ENCODE results near the gene SYTL5. TPM values are rescaled to one million over a fixed set of nuclear protein-coding genes. Genes with fewer than 3 reads are reported as not detected.

SYTL5 gene
- total RNA-seq, 4 donors from 2014 or later = 0.15 to 0.79 (median 0.42) TPM; not detected in 1

DNA sequence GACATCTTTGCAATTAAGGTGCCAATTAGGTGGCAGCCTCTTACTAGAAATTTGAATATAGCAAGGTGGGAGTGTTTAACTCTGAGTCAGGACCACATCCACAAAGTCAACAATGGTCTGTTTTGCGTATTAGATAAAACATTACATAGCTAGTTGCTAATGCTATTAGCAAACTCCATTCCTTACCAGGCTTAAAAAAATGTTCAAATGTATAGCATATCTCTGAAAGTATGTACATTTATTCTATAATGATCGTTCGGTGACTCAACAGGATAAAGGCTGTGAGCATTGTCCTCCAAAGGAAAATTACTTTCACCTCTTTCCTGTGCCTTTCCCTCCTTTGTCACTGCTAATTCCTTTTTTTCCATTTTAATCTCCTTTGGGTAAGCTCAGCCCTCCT is 74.5 kb downstream of the SYTL5 start:
- no peak for DNase-seq (ENCODE audit: low spot score in 2 of 2)
- TF ChIP-seq POLR2A (IDR thresholded peaks at IDR 0.05) = no peak
- TF ChIP-seq, protein P1, sequence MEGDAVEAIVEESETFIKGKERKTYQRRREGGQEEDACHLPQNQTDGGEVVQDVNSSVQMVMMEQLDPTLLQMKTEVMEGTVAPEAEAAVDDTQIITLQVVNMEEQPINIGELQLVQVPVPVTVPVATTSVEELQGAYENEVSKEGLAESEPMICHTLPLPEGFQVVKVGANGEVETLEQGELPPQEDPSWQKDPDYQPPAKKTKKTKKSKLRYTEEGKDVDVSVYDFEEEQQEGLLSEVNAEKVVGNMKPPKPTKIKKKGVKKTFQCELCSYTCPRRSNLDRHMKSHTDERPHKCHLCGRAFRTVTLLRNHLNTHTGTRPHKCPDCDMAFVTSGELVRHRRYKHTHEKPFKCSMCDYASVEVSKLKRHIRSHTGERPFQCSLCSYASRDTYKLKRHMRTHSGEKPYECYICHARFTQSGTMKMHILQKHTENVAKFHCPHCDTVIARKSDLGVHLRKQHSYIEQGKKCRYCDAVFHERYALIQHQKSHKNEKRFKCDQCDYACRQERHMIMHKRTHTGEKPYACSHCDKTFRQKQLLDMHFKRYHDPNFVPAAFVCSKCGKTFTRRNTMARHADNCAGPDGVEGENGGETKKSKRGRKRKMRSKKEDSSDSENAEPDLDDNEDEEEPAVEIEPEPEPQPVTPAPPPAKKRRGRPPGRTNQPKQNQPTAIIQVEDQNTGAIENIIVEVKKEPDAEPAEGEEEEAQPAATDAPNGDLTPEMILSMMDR (IDR thresholded peaks at IDR 0.05) = no peak
- no peak overlapping the region for H3K4me3 ChIP-seq (ENCODE audit: low read depth, poor library complexity, severe bottlenecking)
- whole genome bisulfite sequencing, 2 donors = 87 to 88% methylated on average over 3 of the region's 3 CpGs
- intact Hi-C loops (cut with DNase I; ENCODE audit: low total_unique reads) = no loop called here

DNA sequence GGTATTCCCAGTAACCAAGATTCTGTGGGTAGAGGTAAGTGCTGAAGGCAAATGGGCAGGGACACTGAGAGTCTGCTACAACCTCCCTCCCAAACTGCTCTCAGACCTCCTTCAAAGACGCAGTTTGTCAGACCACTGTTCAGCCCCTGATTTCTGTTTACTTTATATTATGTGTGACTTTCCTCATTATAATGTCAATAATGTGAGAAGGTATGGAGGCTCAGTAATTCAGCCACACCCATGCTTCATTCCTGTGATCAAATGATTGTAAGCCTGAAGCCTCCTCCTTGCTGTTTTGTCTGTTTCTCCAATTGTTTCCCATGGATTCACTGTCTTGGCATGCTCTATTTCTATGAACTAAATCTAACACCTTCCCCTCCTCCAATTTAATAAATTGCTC is 75.6 kb downstream of the SYTL5 start:
- 0 to 71% methylated on average over 1 of the region's 1 CpG for WGBS, 2 donors

DNA sequence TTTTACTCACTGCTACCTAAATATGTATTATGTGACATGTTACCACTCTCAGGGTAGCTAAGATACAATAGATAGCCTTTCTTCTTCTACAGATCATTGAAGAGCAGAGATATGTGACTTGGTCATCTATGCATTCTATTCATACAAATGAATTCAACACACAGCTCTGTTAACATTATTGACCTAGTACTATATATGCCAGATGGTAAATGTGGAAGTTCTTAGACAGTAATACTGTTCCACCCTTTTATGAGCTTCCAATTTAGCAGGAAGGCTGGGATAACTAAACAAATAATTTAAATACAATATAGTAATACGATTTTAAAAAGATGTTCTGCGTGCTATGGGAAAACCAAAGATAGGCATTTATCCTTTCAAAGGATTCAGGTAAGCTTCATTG is 76.0 kb downstream of the SYTL5 start:
- no peak for DNase-seq (ENCODE audit: low spot score in 2 of 2)
- intact Hi-C loops (cut with DNase I; ENCODE audit: low total_unique reads) = no loop called here
- 87 to 100% methylated on average over 2 of the region's 2 CpGs for WGBS, 2 donors
- H3K4me3 ChIP-seq (ENCODE audit: low read depth, poor library complexity, severe bottlenecking) = no peak overlapping the region
- TF ChIP-seq POLR2A (IDR thresholded peaks at IDR 0.05) = no peak

More for the DNA sequence above, 75.6 kb downstream of the SYTL5 start:
- intact Hi-C loops (cut with DNase I; ENCODE audit: low total_unique reads) = no loop called here
- TF ChIP-seq POLR2A (IDR thresholded peaks at IDR 0.05) = no peak
- TF ChIP-seq, protein P1 (IDR thresholded peaks at IDR 0.05) = no peak
- H3K4me3 ChIP-seq (ENCODE audit: low read depth, poor library complexity, severe bottlenecking) = no peak overlapping the region
- no peak for DNase-seq (ENCODE audit: low spot score in 2 of 2)

DNA sequence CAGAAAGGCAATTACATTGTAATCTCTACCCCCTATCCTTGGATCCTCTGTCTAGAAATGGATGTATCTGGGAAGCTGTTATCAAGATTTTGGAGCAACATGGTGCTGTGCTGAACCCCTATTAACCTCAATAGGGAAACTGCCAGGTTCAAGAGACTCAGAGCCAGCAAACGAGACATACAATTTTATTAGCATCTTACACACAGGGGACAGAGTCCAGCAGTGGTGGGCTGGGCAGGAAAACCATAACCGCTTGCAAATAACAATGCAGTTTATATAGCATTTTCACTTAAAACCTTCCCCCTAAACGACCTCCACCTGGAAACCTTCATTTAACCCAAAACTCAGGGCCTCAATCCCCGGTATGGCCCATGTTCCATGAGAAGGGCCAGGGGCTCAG is 79.5 kb downstream of the SYTL5 start:
- TF ChIP-seq, protein P1 (IDR thresholded peaks at IDR 0.05) = no peak
- TF ChIP-seq POLR2A (IDR thresholded peaks at IDR 0.05) = no peak
- intact Hi-C loops (cut with DNase I; ENCODE audit: low total_unique reads) = no loop called here
- WGBS, 2 donors = 69 to 100% methylated on average over 4 of the region's 4 CpGs
- no peak overlapping the region for H3K4me3 ChIP-seq (ENCODE audit: low read depth, poor library complexity, severe bottlenecking)
- no peak for DNase-seq (ENCODE audit: low spot score in 2 of 2)

DNA sequence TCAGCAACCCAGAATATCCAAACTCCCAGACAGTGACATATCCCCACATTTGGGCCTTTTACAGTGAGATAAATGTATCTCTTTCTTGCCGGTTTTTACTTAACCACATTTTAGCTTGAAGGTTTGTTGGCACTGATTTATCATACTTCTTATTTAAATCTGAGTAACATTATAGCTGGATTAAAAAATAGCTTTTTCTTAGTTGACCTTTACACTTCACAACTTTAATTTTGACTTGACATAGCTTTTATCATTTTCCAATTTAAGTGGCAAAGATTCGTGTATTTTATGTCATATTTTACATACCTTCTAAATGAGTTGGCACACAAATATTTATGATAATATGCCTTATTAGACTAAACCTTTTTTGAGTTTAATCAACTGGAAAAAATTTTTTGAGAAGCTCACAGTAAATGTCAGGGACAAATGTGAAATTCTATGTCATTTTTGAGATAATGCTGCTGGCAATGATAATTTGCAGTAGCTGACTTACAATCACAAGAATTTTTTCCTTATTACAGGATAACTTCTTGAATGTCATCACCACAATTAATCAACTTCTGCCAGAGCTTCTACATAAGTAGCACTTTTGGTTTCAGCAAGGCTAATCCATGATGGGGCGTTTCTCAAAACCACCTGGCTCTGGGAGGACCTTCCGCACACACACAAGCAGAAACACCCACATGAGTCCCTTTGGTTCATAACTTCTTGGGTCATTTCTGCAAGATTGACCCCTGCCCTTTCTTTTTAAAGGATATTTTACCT is 80.3 kb downstream of the SYTL5 start:
- H3K4me3 ChIP-seq (ENCODE audit: low read depth, poor library complexity, severe bottlenecking) = no peak overlapping the region
- no peak for DNase-seq (ENCODE audit: low spot score in 2 of 2)
- intact Hi-C loops (cut with DNase I; ENCODE audit: low total_unique reads) = no loop called here
- no peak for TF ChIP-seq POLR2A (IDR thresholded peaks at IDR 0.05)
- TF ChIP-seq, protein P1 (IDR thresholded peaks at IDR 0.05) = no peak
- WGBS, 2 donors = 60 to 64% methylated on average over 4 of the region's 4 CpGs

DNA sequence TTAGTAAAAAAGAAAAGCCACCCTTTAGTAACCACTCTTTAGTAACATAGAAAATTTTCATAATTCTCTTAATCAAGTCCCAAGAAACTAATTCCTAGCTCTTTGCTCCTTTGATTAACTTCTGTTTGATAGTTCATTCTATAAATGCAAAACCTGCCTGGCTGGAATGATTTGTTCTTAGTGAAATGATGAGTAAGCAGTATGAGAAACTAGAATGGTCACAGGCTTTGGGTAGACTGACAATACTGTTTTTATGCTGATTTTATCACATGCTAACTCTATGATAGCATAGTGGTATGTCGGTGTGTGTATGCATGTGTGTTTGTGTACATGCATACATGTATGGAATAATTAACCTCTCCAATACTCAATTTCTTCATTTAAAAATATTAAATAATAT is 81.2 kb downstream of the SYTL5 start:
- DNase-seq (ENCODE audit: low spot score in 2 of 2) = no peak
- H3K4me3 ChIP-seq (ENCODE audit: low read depth, poor library complexity, severe bottlenecking) = no peak overlapping the region
- no peak for TF ChIP-seq POLR2A (IDR thresholded peaks at IDR 0.05)
- TF ChIP-seq, protein P1 (IDR thresholded peaks at IDR 0.05) = no peak
- 44 to 77% methylated on average over 1 of the region's 1 CpG for WGBS, 2 donors
- intact Hi-C loops (cut with DNase I; ENCODE audit: low total_unique reads) = no loop called here
